Sigmoid colon (tissue), 4 donors: Measurements from ENCODE around the gene XYLB.

Experiments
- POLR2A ChIP-seq, 2 donors: fragments of 450-650 bp; IDR thresholded peaks; one replicate each; pipeline ENCODE4 v1.6.1; 2016; ENCODE audit warnings: antibody characterized with exemption in 2 of 2, mild to moderate bottlenecking in 2 of 2, moderate library complexity in 2 of 2
- POLR2AphosphoS5 ChIP-seq, 4 donors: sonication (generic); formaldehyde crosslinking; IDR thresholded peaks; one replicate each; pipeline ENCODE4 v1.6.1; 2017; ENCODE audit warnings: antibody characterized with exemption in 4 of 4
- TF ChIP-seq, protein P1 (sequence below), 4 experiments: fragments of 450-650 bp in 3 of 4; fragments of 200-600 bp in 1 of 4; IDR thresholded peaks; one replicate each; pipeline ENCODE4 v1.5.1; 2016 to 2019; ENCODE audit warnings: antibody characterized with exemption in 4 of 4, mild to moderate bottlenecking in 3 of 4, moderate library complexity in 2 of 4

DNA sequence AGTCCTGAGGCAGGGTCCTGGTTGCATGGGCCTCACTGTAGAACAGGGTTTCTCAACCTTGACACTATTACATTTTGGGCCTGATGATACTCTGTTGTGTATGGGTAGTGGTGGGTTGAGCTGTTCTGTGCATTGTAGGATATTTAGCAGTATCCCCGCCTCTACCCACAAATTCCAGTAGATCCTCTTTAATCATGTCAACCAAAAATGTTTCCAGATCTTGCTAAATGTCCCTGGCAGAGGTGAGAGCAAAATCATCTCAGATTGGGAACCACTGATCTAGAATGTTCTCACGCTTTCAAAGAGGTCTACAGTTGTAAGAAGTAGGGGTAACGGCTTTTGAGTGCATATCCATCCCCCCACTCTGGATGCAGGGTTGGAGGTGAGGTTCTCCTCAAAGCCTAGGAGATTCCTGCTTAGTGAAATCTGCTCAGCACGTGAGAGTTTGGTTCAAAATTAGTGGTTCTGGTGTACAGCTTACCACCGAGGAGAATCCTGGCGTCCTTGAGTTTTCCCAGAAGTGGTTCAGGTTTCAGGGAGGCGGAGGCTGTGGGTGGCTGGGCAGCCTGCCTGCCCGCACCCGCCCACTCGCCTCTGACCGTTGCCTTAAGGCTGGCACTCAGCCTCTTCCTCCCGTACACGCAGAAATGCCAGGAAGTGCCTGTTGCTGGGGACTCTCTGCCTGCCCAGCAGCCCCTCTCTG, 112.4 kb downstream of the XYLB start:
- TF ChIP-seq, protein P1, sequence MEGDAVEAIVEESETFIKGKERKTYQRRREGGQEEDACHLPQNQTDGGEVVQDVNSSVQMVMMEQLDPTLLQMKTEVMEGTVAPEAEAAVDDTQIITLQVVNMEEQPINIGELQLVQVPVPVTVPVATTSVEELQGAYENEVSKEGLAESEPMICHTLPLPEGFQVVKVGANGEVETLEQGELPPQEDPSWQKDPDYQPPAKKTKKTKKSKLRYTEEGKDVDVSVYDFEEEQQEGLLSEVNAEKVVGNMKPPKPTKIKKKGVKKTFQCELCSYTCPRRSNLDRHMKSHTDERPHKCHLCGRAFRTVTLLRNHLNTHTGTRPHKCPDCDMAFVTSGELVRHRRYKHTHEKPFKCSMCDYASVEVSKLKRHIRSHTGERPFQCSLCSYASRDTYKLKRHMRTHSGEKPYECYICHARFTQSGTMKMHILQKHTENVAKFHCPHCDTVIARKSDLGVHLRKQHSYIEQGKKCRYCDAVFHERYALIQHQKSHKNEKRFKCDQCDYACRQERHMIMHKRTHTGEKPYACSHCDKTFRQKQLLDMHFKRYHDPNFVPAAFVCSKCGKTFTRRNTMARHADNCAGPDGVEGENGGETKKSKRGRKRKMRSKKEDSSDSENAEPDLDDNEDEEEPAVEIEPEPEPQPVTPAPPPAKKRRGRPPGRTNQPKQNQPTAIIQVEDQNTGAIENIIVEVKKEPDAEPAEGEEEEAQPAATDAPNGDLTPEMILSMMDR (IDR thresholded peaks at IDR 0.05) = no peak
- TF ChIP-seq POLR2A (IDR thresholded peaks at IDR 0.05) (peak in 1 of 2 donors; percentile 43), POLR2AphosphoS5 (IDR thresholded peaks at IDR 0.05) (peak in 2 of 4 donors; percentile 8 to 17)
